Astrocyte of the cerebellum (primary cell): ENCODE results near the gene XPR1.

Experiments used
- DNase-seq: peaks from one replicate; pipeline ENCODE4 v3.0.0-alpha.2; 2011; ENCODE audit warnings: low read depth
- H3K4me3 ChIP-seq: 2 replicates; pipeline ENCODE4 v1.5.1; 2011; ENCODE audit warnings: mild to moderate bottlenecking, low read depth, low read length, moderate library complexity
- in situ Hi-C: cut with HindIII; loops from 2 replicates; pipeline ENCODE4 v1.10.0; 2017; ENCODE audit warnings: low sequenced_read_pairs
- TF ChIP-seq, protein P1 (sequence below): IDR thresholded peaks from 2 replicates; pipeline ENCODE4 v1.5.1; 2012; ENCODE audit warnings: low read length, low read depth, moderate library complexity, mild to moderate bottlenecking; ENCODE audit errors: missing control alignments

XPR1 gene

DNA sequence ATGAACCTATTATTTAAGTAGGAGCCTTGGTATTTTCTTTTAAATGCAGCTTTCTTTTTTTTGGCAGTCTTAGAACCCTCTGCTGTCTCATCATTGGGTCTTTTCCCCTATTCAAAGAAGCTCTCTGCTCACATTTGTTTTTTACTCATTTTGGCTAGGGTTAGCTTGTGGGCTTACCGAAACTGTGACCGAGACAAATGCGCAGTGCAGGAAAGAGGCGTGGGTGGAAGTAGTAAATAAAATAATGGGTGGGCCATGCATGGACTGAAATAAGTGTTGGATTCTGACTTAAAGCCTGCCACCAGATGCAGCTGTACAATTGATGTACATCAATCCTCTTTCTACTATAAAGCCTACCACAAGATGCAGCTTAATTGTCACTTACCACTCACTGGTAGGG is 14.7 kb downstream of the XPR1 start:
- DNase-seq, result no peak
- in situ Hi-C loops, result no loop called here
- TF ChIP-seq, protein P1, sequence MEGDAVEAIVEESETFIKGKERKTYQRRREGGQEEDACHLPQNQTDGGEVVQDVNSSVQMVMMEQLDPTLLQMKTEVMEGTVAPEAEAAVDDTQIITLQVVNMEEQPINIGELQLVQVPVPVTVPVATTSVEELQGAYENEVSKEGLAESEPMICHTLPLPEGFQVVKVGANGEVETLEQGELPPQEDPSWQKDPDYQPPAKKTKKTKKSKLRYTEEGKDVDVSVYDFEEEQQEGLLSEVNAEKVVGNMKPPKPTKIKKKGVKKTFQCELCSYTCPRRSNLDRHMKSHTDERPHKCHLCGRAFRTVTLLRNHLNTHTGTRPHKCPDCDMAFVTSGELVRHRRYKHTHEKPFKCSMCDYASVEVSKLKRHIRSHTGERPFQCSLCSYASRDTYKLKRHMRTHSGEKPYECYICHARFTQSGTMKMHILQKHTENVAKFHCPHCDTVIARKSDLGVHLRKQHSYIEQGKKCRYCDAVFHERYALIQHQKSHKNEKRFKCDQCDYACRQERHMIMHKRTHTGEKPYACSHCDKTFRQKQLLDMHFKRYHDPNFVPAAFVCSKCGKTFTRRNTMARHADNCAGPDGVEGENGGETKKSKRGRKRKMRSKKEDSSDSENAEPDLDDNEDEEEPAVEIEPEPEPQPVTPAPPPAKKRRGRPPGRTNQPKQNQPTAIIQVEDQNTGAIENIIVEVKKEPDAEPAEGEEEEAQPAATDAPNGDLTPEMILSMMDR, result no peak
- H3K4me3 ChIP-seq, result no peak overlapping the region

DNA sequence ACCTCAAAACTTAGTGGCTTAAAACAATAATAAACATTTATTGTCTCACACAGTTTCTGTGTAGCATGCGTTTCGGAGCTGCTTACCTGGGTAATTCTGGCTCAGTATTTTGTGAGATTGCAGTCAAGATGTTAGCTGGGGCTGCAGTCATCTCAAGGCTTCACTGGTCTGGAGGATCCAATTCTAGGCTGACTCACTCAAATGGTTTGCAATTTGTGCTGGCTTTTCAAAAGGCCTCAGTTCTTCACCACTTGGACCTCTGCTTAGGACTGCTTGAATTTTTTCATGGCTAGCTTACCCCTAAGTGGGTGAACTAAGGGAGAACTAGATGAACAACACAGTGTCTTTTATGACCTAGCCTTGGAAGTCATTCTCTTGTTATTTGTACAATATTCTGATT is 21.0 kb downstream of the XPR1 start:
- TF ChIP-seq, protein P1, result no peak
- no peak for DNase-seq
- in situ Hi-C loops, result no loop called here

DNA sequence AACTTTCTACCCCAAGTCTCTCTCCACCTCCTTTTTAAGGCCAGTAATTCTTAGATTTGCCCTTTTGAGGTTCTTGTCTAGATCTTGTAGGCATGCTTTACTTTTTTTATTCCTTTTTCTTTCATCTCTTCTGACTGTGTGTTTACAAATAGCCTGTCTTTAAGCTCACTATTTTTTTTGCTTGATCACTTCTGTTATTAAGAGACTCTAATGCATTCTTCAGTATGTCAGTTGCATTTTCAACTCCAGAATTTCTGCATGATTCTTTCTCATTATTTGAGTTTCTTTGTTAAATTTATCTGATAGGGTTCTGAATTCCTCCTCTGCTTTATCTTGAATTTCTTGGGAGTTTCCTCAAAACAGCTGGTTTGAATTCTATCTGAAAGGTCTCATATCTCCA is 30.9 kb downstream of the XPR1 start:
- TF ChIP-seq, protein P1, result no peak
- no peak for DNase-seq
- H3K4me3 ChIP-seq, result no peak overlapping the region
- in situ Hi-C loops, result no loop called here

More for the DNA sequence above, 21.0 kb downstream of the XPR1 start:
- H3K4me3 ChIP-seq, result no peak overlapping the region

DNA sequence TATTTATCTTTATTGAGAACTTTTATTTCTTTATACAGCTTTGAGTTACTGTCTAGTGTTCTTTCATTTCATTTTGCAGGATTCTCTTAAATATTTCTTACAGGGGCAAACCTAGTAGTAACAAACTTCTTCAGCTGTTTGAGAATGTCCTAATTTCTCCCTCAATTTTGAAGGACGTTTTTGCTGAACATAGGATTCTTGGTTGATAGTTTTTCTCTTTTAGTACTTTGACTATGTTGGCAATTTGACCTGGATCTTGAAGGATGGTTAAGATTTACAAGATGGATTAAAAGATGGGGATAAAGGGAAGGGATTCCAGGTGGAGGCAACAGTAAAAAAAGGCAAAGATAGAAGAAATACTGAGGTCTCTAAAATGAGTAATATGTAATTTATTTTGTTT is 38.9 kb downstream of the XPR1 start:
- TF ChIP-seq, protein P1, result no peak
- DNase-seq, result no peak
- in situ Hi-C loops, result no loop called here
- no peak overlapping the region for H3K4me3 ChIP-seq

DNA sequence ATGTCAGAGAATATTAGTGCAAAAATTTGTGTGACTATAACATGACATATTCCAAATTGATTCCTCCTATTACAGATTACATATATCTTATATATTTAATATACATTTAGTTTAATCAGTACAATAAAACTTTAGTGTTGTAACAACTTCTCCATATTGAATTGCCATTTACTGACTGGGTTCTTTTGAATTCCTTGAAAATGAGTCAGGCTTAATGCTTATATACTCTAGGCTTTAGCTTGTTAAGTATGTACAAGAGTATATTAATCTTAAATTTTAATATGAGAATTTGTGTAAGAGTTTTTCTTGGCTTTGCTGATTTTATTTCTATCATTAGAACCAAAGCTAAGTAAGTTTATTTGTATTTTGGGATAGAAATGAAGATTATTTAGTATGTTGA is 40.3 kb downstream of the XPR1 start:
- in situ Hi-C loops, result no loop called here
- TF ChIP-seq, protein P1, result no peak
- no peak for DNase-seq
- H3K4me3 ChIP-seq, result no peak overlapping the region

DNA sequence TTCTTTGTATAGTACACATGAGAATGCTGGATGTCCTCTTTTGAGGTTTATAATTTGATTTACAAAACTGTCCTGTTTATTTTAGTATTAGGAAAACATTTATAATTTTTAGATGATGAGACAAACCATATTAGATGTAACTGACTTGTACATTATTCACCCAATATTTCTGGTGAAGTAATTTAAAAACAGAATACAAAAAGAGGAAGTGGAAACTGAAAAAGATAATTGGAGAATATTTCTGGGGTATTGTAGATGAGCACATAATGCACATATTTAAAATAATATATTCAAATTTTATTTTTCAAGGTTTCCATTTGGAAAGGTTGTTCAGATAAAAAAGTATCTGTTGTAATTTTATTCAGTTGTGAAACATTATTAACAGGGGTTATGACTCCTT is 40.7 kb downstream of the XPR1 start:
- H3K4me3 ChIP-seq, result no peak overlapping the region
- TF ChIP-seq, protein P1, result no peak
- DNase-seq, result no peak
- in situ Hi-C loops, result no loop called here
